NCI-H524 treated with DMSO at 0.1 percent for 48 hours (cell line): ENCODE results near the gene VSIG2.

Source experiments
- DNase-seq: peaks from one replicate; lab custom pipeline; 2025; lab: John Stamatoyannopoulos, UW

VSIG2 gene

DNA sequence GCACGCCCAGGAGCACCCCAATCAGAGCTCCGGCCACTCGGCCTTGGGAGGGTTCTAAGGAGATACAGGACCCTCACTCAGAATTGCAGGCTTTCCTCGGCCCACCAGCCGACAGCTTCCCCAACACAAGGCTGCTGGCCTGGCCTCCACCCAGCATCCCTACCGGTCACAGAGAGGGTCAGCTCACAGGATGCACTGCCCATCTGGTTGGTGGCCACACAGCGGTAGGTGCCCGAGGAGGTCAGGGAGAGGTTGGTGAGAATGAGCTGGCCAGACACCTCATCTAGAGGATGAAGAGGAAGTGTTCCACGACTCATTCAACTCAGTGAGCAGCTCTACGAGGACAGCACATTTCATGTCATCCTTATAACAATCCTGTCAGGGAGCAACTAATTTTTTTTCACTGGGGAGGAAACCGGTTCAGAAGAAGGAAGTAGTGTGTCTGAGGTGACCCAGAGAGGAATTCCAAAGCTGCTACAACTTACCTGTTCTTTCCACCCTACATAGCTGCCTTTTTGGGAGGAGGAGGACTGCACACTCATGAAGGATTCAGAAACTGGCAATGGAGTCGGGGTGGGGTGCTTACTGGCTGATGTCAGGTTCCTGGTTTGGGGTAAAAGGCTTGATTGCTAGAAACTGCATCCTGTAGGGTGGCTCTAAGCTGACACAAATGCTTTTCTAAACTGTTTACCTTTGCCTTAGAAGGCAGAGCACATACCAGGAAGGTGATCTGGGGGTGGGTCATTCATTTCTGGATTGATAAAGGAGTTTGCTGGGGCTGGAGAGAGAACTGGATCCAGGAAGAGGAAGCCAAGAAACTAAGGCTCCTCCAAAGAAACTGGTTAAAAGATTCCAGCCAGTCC lies 3.3 kb downstream of the VSIG2 start:
- DNase-seq = no peak

DNA sequence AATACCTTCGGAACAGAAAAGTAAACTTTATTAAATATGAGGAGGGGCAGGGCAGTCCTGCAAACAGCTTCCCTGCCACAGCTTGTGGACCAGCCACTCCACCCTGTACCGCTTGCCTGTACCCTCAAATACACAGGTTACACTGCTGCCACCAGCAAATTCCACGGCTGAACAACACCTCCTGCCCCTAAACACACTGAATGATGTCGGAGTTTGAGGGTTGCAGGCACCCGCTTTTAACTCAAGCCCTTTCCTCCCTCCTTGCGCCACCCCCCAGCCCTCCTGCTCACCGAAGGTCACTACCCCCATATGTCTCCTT lies 4.0 kb downstream of the VSIG2 start:
- no peak for DNase-seq

DNA sequence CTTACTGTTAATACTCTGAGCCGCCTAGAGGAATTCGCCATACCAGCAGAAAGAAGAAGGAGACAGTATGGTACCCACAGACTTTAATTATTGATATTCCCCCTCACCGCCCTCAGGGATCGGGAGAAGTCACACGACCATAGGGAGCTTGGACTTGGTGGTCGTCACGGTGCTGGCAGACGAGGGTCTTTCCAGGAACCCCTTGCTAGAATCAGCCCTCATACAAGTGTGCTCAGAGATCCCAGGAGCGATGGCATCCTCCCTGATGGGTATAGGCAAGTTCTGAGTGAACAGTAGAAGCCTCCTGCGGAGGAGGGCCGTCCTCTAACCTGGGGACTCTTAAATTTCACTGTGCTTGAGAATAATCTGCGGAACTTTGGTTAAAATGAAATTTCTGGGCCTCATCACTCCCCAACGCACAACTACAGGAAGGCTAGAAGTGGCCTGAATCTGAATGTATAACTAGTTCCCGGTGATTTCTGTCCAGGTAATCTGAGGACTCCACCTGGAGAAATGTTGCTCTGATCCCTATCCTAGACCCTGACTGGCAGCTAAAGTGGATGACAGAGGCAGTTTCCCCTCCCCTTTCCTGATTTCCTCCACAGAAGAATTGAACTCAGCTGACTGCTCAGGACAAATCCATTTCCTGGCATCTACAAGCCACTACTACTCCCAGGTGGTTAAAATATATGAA lies 4.5 kb downstream of the VSIG2 start:
- no peak for DNase-seq

DNA sequence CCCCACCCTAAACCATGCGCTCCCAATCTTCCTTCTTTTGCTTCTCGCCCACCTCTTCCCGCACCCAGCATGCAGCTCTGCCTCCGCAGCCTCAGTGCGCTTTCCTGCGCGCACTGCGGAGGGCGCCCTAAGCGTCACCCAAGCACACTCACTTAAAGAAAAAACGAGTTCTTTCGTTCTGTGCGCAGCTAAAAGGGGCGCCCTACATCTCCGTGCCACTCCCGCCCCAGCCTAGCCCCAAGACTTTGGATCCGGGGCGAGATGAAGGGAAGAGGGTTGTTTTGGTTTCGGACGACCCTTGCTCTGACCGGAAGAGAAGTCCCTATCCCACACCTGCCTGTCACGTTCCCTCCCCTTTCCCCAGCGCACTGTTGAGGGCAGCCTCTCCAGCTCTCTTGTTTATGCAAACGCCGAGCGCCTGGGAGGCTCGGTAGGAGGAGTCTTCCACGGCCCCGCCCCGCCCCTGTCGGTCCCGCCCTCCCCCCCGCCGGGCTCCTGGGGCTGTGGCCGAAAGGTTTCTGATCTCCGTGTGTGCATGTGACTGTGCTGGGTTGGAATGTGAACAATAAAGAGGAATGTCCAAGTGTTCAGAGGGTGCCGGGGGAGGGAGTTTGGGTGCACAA lies 5.3 kb downstream of the VSIG2 start:
- no peak for DNase-seq

DNA sequence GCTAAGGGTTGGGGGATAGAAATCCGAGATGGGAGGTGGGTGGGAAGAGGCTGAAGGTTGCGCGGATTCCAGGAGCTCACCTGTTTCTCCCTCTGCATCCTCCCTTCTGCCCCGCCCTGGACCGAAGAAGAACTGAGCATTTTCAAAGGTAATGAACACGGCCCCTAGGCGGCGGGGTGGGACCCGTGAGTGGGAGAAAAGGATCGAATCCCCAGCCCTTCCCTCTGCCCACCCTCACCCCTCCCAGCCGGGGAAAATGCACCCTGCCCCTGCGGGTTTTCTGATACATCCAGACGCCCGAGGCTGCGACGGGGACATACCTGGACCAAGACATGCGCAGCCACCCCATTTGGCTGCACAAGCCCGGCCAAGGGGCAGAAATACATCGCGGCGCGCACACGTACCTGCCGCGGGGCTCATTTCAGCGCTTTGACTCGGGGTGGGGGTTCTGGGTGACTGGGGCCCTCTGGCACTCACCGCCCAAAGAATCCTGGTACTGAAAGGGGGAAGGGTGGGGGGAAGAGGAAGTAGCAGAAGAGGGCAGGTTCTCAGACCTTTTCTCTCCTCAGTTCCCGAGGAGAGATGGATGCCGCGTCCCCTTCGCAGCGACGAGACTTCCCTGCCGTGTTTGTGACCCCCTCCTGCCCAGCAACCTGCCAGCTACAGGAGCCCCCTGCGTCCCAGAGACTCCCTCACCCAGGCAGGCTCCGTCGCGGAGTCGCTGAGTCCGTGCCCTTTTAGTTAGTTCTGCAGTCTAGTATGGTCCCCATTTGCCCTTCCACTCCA lies 6.0 kb downstream of the VSIG2 start:
- no peak for DNase-seq

DNA sequence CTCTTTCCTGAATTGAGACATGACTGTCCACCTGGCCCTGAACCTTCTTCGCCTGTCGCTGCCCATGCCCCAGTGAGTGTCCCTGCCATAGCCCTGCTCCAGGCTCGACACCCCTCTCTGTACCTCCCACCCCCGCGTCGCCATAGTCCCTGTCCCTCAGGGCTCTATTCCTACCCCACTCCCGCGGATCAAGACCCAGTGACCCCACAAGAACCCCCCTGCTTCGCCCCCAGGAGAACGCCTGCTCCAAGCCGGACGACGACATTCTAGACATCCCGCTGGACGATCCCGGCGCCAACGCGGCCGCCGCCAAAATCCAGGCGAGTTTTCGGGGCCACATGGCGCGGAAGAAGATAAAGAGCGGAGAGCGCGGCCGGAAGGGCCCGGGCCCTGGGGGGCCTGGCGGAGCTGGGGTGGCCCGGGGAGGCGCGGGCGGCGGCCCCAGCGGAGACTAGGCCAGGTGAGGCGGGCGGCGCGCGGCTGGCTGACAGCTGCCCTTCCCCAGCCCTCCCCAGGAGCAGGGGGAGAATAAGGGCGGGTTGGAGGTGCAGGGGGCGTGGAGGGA lies 6.7 kb downstream of the VSIG2 start:
- no peak for DNase-seq

DNA sequence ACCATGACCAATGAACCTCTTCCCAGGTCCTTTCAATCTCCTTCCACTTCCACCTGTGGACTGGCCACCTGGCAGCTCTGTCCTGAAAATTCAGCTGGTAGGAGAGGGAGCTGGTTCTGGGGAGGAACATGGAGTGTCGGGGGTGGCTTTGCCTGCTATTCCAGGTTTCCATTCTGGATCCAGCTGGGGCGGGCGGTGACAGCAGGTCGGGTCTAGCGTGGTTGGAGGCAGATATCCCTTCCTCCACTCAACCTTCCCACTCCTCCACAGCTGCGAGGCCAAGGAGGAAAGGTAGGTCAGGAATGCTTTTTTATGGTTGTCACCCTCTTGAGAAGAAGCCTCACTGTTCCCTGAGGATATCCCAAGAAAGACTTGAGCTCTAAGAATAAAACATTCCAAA lies 9.0 kb downstream of the VSIG2 start:
- no peak for DNase-seq

DNA sequence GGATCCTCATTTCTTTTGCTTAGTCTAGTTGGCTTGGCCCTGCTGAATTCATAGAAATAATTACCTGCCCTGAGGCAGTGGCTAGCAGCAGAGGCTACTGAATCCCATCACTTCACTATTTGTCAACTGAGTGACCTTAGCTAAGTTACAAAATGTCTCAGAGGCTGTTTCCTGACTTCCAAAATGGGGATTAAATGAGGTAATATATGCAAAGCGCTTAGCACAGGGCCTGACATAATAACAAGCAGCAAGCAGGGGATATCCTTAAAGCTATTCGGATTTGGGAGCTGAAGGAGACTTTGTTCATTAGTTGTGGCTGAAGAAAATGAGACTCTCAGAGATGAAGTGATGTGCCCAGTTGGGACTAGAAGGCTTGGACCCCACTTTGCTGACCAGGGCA lies 9.5 kb downstream of the VSIG2 start:
- DNase-seq = no peak

DNA sequence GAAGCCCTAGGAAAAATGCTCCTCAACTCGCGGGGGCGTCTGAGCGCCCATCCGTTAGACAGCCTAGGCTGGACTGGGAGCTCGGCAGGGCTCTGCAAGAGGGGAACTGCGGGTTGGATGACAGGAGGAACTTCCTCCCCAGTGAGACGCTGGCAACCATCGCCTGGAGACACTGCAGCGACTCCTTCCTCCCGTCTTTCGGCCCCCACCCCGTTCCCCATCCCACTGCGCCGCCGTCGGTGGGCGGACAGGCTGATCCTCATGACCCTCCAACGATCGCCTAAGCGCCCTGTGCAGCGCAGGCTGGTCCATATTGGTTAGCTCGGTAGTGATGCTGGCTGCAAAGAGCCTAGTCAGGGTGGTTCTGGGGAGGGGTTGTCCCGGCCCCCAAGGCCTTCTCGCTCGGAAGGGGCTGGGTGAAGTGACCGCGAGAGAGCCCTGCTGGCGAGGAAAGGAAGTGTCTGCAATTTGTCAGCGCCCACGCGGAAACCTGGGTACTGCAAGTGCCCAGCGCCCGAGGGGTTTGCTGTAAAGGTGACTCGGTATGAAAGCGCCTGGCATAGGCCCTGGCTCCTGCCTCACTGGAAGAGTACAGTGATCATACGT lies 11.7 kb downstream of the VSIG2 start:
- DNase-seq = peak; percentile 25

DNA sequence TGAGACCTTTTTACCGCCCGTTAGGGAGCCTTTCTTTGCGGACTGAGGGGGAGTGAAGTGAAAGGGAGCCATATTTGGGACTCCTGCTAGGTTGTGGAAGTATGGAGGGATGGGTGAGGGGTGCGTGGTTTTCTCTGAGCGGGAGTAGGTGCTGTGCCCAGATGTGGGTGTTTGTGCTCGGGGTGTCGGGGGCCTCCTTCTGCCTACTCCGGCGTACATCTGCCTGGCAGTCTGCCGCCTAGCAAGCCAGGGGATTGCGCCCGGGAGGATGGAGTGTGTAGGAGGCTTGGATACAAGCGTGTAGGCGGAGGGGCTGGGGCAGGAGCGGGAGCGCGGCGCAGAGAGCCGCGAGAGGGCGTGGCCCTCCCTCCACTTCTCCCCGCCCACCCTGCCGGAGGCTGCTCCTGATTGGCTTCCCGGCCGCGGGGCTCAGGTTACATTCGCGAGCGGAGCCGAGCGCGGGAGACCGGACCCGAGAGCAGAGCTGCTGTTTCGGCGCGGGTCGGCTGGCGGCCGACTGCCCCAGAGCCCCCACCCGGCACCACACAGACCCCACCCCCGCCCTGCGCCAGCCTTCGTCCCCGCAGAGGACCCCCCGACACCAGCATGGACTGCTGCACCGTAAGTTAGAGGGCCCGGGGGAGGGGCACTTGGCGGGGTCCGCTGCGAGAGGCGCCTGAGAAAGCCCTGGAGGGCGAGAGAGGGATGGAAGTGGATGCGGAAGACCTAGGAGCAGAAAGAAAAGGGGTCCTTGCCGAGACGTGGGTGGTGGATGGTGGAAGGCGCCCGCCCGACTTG lies 12.4 kb downstream of the VSIG2 start, which contains the start of gene NRGN:
NRGN (plus strand) TSS at position 464 of the 798 bp plus-strand sequence; CDS start at position 607, 143 bp downstream.
- DNase-seq = peak; percentile 79

DNA sequence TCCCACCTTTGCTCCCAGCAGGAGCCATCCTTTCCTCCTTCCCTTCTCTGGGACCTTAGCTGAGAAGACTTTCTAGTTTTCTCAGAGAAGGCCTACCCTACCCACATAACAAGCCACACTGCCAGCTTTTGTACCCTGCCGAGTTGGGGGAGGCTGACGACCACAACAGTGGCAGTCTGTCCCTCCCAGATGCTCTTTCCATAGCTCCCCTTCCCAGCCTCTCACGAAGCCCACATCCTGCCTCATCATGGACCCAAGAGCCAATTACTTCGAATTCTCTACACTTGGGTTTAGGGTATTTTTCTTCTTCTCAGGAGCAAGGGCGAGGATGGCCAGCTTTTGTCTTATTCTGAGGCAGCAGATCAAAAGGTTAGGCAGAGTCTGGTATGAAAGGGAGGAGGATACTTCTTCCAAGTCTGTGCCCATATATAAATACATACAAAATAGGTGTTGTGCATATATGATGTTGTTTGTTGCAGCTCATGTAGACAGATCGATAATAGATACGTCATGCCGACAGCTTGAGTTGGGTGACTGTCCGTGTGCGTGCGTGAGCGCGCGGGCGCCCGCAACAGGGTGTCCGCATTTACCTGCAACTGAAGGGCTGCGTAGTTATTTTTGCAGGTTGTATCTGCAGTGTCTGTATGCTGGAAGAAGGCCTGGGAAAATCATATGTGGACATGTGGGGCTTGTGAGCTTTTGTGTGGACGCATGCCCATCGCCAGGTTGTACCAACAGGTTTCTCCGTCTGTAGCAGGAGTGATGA lies 13.2 kb downstream of the VSIG2 start:
- DNase-seq = no peak

DNA sequence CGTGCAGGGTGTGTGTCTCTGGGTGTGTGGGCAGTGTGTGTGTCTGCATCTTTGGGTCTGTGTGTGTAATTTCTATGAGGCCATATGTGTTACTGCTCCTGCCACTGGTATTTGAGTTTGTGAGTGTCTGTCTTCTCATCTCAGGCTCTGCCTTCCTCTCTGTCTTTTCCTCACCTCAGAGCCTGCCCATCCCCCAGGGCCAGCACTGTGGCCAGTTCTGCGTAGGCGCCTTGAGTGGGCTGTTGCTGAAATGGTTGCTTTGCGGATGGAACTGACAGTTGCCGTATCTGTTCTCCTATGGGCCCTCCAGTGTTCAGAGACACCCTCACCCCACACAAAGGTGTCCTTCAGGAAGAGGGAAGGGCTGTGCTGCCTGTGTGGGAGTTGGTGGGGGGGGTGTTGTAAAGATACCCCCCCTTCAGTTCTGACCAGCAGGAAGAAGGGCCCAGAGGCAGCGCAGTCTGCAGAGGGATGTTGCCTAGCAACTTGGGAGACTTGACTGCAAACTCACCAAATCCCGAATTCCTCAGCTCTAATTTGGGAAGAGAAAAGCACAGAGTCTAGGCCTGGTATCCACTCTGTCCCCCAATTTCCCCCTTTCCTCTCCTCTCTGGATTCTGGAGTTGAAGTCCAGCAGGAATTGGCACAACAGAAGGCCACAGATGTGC lies 14.3 kb downstream of the VSIG2 start:
- DNase-seq = no peak

DNA sequence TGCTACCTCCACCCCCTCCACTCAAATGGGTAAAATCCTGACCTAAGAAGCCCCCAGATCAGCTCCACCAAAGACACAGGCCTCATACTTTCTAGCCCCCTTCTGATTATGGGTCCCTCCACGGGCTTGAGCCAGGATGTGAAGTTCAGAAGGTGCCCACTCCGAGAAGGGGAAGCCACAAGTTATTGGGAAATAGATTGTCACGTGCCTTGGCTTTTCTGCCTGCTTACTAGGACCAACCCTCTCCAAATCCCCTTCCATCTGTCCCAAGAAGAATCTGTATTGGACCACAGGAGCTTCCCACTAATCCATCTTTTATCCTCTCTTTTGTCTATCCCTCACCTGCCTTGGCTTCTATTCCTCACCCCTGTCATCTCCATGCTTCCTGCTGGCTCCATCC lies 15.3 kb downstream of the VSIG2 start:
- peak; percentile 44 for DNase-seq

DNA sequence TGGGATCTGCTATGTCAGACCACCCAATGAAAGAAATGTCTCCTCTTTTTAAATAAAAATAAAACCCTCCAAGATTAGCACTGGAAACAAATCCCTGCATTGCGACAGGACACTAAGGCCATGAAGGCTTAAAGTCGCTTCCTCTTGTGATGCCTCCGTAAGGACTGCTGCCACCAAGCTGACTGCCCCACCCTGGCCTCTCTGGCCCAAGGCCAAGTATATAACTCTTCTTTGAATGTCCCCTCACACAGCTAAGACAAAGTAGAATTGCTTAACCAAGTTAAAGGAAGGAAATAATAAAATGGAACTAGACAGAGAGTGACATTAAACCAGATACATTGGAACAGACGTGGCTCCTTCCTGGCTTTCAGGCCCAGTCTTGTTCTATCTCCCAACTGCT lies 19.8 kb downstream of the VSIG2 start:
- no peak for DNase-seq

DNA sequence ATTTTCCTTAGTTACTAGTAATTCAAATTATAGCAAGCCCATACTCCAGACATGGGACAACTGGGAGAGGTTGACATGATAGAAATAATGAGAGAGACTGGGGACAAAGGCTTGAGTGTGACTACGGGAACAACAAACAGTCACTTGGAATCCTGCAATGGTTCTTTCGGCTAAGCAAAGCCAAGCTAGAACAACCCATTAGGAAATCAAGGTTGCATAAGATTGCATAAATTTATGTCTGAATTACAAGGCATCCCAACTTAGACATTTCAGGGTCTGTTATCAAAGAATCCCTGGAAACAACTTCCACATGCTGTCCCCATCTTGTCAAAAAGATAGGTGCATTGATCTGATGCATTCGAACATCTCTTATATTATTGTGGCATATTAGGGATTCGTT lies 22.5 kb downstream of the VSIG2 start:
- no peak for DNase-seq

DNA sequence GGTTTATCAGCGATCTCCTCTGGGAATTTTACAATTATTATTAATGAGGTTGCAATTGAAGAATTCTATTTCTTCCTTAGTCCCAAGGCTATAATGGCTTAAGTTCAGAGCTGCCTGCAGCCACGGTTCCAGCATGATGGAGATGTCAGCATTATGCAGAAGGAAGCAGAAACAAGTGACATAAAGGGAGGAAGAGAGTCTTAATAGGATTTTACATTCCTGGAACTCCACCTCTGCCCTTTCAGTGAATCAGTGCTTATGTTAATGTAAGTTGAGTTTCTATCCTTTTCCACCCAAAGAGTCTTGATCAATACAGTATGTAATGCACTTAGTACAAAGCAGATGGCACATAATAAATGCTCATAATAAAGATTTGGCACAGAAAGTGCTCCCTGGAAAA lies 23.9 kb downstream of the VSIG2 start:
- DNase-seq = no peak

DNA sequence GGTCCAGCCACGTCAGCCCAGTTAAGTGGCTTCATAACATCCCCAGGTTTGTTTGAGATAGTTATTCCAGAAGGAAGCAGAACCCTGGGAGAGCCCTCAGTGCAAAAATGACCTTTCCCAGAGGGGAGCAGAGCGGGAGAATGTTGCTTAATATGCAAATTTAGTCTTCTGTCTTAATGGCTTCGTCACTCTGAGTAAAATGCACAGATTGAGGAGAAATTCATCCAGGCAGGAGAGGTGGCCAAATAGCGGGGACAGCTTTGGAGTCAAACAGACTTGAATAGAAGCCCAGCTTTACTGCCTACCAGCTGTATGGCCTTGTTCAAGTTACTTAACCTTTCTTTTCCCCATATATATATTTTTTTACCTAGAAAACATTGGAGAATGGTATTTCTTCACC lies 24.6 kb downstream of the VSIG2 start:
- no peak for DNase-seq

DNA sequence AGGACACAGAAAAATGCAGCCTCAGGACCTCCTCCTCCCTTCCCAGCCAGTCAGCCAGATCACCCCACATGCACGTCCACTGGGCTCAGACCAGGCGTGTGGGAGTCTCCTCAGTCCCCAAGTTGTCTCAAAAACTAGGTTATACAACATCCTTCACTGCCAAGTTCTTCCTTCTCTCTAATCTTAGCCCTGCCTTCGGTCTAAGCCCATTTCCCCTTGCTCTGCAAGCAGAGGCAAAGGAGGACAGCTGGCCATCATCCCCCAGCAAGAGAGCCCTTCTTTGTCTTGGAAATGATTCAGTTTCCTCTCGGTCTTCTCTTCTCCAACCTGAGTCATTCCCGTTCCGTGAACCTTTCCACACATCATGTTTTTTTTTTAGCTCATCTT lies 26.3 kb downstream of the VSIG2 start:
- DNase-seq = no peak

DNA sequence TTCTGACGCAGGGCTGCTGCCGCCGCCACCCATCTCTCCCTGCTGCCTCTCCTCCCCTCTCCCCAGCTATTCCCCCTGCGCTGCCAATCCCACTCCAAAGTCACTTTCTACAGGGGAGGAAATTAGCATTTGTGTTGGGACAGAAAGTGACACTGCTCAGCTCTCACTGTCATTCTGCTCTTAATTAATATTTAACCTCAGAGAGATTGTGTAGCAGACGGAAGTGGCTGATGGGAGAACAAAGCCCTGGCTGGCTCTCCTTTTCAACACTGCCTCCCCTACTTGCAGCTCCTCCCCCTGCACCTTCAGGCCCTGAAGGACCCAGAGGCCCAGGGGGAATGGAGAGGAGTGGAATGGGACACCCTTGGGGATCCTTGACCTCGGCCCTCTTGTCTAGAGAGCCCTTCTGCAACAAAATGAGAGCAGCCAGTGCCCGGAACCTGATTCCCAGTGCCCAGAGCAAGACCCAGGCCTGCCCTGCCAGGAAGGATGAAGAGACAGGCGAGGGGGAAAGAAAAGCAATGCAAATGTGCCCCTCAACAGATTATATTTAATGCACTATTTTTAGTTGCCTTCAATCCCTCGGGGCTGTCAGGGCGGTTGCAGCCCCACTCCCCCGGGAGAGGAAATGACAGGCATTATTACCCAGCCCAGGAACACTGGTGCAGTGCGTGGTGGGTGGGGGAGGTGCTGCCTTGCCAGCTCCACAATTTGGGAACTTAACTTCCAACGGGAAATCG lies 26.9 kb downstream of the VSIG2 start:
- no peak for DNase-seq
